ENCODE data around the gene ZBTB22.
"Not testable (repeated sequence)": the region's sequence is repeated elsewhere in the genome, so short reads cannot be mapped to it uniquely, and the experiment has no call there.

The ZBTB22 gene

GRCh38 chr6:33344701-33345697 lies 27.5 kb upstream of the ZBTB22 start:
- peak overlapping the region; percentile 58 to 72 for H3K4me3 Mint-ChIP-seq
- DNase-seq (peak; percentile 50), ATAC-seq (replicated peaks) (peak; percentile 43 to 50)
- H3K36me3 Mint-ChIP-seq, result no peaks in the 10 kb centered on the region
- H3K9me3 Mint-ChIP-seq, result no peaks in the 10 kb centered on the region
- H3K4me1 Mint-ChIP-seq, result peaks cover 26 to 31% of the 10 kb centered on the region in 2 donors
- H3K27ac Mint-ChIP-seq, result peak overlapping the region; percentile 64
- no peaks in the 10 kb centered on the region for H3K27me3 Mint-ChIP-seq

GRCh38 chr6:33343953-33344611 lies 26.5 kb upstream of the ZBTB22 start:
- Mint-ChIP-seq H3K36me3 (no peaks in the 10 kb centered on the region), H3K27ac (peak overlapping the region; percentile 84), H3K27me3 (no peaks in the 10 kb centered on the region), H3K4me3 (peak overlapping the region; percentile 53 to 55), H3K9me3 (no peaks in the 10 kb centered on the region), H3K4me1 (peaks cover 29 to 38% of the 10 kb centered on the region in 2 donors)
- DNase-seq (peak; percentile 28), ATAC-seq (replicated peaks) (peak; percentile 85 to 91)

- not testable (repeated sequence) for H3K27me3 Mint-ChIP-seq; H3K36me3 Mint-ChIP-seq; ATAC-seq (replicated peaks); H3K9me3 Mint-ChIP-seq; DNase-seq
- H3K4me1 Mint-ChIP-seq, result peaks cover 30 to 43% of the 10 kb centered on the region in 2 donors
- peak overlapping the region; percentile 53 to 55 for H3K4me3 Mint-ChIP-seq
- peak overlapping the region; percentile 84 for H3K27ac Mint-ChIP-seq
Measured at GRCh38 chr6:33343606-33343952, 26.0 kb upstream of the ZBTB22 start.

- H3K27ac Mint-ChIP-seq, result peak overlapping the region; percentile 25
Measured at GRCh38 chr6:33339193-33339592, 21.6 kb upstream of the ZBTB22 start.

GRCh38 chr6:33336495-33336894 lies 19.0 kb upstream of the ZBTB22 start:
- H3K9me3 Mint-ChIP-seq, result no peaks in the 10 kb centered on the region
- ATAC-seq (replicated peaks) (no peak), DNase-seq (no peak)
- peaks cover 32 to 58% of the 10 kb centered on the region in 2 donors for H3K4me1 Mint-ChIP-seq
- no peak overlapping the region for H3K4me3 Mint-ChIP-seq
- H3K27me3 Mint-ChIP-seq, result no peaks in the 10 kb centered on the region
- H3K36me3 Mint-ChIP-seq, result no peaks in the 10 kb centered on the region
- H3K27ac Mint-ChIP-seq, result no peak overlapping the region

More at GRCh38 chr6:33339193-33339592, 21.6 kb upstream of the ZBTB22 start:
- H3K36me3 Mint-ChIP-seq, result no peaks in the 10 kb centered on the region
- ATAC-seq (replicated peaks), result no peak
- DNase-seq, result no peak
- no peaks in the 10 kb centered on the region for H3K27me3 Mint-ChIP-seq
- H3K4me3 Mint-ChIP-seq, result no peak overlapping the region
- H3K9me3 Mint-ChIP-seq, result no peaks in the 10 kb centered on the region
- peaks cover 33 to 48% of the 10 kb centered on the region in 2 donors for H3K4me1 Mint-ChIP-seq

GRCh38 chr6:33335916-33336315 lies 18.4 kb upstream of the ZBTB22 start:
- H3K4me3 Mint-ChIP-seq, result no peak overlapping the region
- peaks cover 34 to 64% of the 10 kb centered on the region in 2 donors for H3K4me1 Mint-ChIP-seq
- ATAC-seq (replicated peaks) (peak; percentile 67 to 86), DNase-seq (no peak)
- H3K36me3 Mint-ChIP-seq, result no peaks in the 10 kb centered on the region
- H3K27ac Mint-ChIP-seq, result no peak overlapping the region
- no peaks in the 10 kb centered on the region for H3K27me3 Mint-ChIP-seq
- H3K9me3 Mint-ChIP-seq, result no peaks in the 10 kb centered on the region

- Mint-ChIP-seq H3K4me3 (no peak overlapping the region), H3K4me1 (peaks cover 34 to 68% of the 10 kb centered on the region in 2 donors), H3K9me3 (no peaks in the 10 kb centered on the region), H3K27ac (no peak overlapping the region), H3K36me3 (no peaks in the 10 kb centered on the region), H3K27me3 (no peaks in the 10 kb centered on the region)
- DNase-seq (no peak), ATAC-seq (replicated peaks) (no peak)
Measured at GRCh38 chr6:33333666-33334065, 16.1 kb upstream of the ZBTB22 start.

- H3K9me3 Mint-ChIP-seq, result no peaks in the 10 kb centered on the region
- peak overlapping the region; percentile 57 to 62 for H3K4me3 Mint-ChIP-seq
- H3K4me1 Mint-ChIP-seq, result peaks cover 33 to 68% of the 10 kb centered on the region in 2 donors
- DNase-seq (no peak), ATAC-seq (replicated peaks) (peak in 1 of 2 donors; percentile 43)
- no peaks in the 10 kb centered on the region for H3K27me3 Mint-ChIP-seq
- no peaks in the 10 kb centered on the region for H3K36me3 Mint-ChIP-seq
- H3K27ac Mint-ChIP-seq, result peak overlapping the region; percentile 80
Measured at GRCh38 chr6:33330736-33331135, 13.2 kb upstream of the ZBTB22 start.

- Mint-ChIP-seq H3K4me1 (peaks cover 24 to 61% of the 10 kb centered on the region in 2 donors), H3K36me3 (no peaks in the 10 kb centered on the region), H3K9me3 (no peaks in the 10 kb centered on the region), H3K27me3 (no peaks in the 10 kb centered on the region), H3K4me3 (no peak overlapping the region), H3K27ac (peak overlapping the region; percentile 33)
- no peak for DNase-seq
- no peak for ATAC-seq (replicated peaks)
Measured at GRCh38 chr6:33329058-33329457, 11.5 kb upstream of the ZBTB22 start.

- DNase-seq, result no peak
- Mint-ChIP-seq H3K9me3 (no peaks in the 10 kb centered on the region), H3K27me3 (no peaks in the 10 kb centered on the region), H3K27ac (peak overlapping the region; percentile 99), H3K4me3 (peak overlapping the region; percentile 90 to 97), H3K4me1 (peaks cover 37 to 52% of the 10 kb centered on the region in 2 donors), H3K36me3 (peaks cover 30 to 35% of the 10 kb centered on the region in 2 donors)
- peak; percentile 22 to 39 for ATAC-seq (replicated peaks)
Measured at GRCh38 chr6:33324125-33324524, 6.6 kb upstream of the ZBTB22 start.

- H3K36me3 Mint-ChIP-seq, result peaks cover 35 to 41% of the 10 kb centered on the region in 2 donors
Measured at GRCh38 chr6:33323623-33323948, 6.0 kb upstream of the ZBTB22 start.

GRCh38 chr6:33321227-33321626 lies 3.7 kb upstream of the ZBTB22 start:
- Mint-ChIP-seq H3K27me3 (no peaks in the 10 kb centered on the region), H3K27ac (peak overlapping the region; percentile 44), H3K9me3 (no peaks in the 10 kb centered on the region), H3K4me1 (peaks cover 50 to 70% of the 10 kb centered on the region in 2 donors), H3K36me3 (peaks cover 46 to 61% of the 10 kb centered on the region in 2 donors), H3K4me3 (peak overlapping the region; percentile 90 to 97)
- ATAC-seq (replicated peaks) (no peak), DNase-seq (no peak)

More at GRCh38 chr6:33323623-33323948, 6.0 kb upstream of the ZBTB22 start:
- Mint-ChIP-seq H3K27me3 (no peaks in the 10 kb centered on the region), H3K9me3 (no peaks in the 10 kb centered on the region), H3K4me3 (peak overlapping the region; percentile 90 to 97), H3K4me1 (peaks cover 38 to 52% of the 10 kb centered on the region in 2 donors), H3K27ac (peak overlapping the region; percentile 99)
- ATAC-seq (replicated peaks), result peak in 1 of 2 donors; percentile 3
- DNase-seq, result no peak

GRCh38 chr6:33320315-33321181 lies 3.0 kb upstream of the ZBTB22 start:
- peaks cover 54 to 77% of the 10 kb centered on the region in 2 donors for H3K4me1 Mint-ChIP-seq
- H3K9me3 Mint-ChIP-seq, result no peaks in the 10 kb centered on the region
- ATAC-seq (replicated peaks), result no peak
- H3K36me3 Mint-ChIP-seq, result peaks cover 48 to 68% of the 10 kb centered on the region in 2 donors
- peak overlapping the region; percentile 90 to 97 for H3K4me3 Mint-ChIP-seq
- peak overlapping the region; percentile 82 for H3K27ac Mint-ChIP-seq
- no peaks in the 10 kb centered on the region for H3K27me3 Mint-ChIP-seq
- no peak for DNase-seq

GRCh38 chr6:33319939-33320314 lies 2.4 kb upstream of the ZBTB22 start:
- DNase-seq (no peak), ATAC-seq (replicated peaks) (no peak)
- H3K9me3 Mint-ChIP-seq, result no peaks in the 10 kb centered on the region
- H3K27me3 Mint-ChIP-seq, result no peaks in the 10 kb centered on the region
- H3K4me1 Mint-ChIP-seq, result peaks cover 61 to 83% of the 10 kb centered on the region in 2 donors
- peak overlapping the region; percentile 82 for H3K27ac Mint-ChIP-seq
- peak overlapping the region; percentile 4 to 97 for H3K4me3 Mint-ChIP-seq
- H3K36me3 Mint-ChIP-seq, result peaks cover 52 to 73% of the 10 kb centered on the region in 2 donors

Measured in stimulated activated naive B cell treated with anti-CD40 and anti-IgM and Interleukin-4, amounts not matched to agents 10 μg/mL and 1 μg/mL and 100 μg/mL, for 72 hours (primary cell).